HepG2 (cell line): ENCODE data around the gene UPB1. TPM values are rescaled to one million over a fixed set of nuclear protein-coding genes. Genes with fewer than 3 reads are reported as not detected.

ENCODE experiments used
- ARNTL ChIP-seq: sonication (generic); formaldehyde crosslinking; IDR thresholded peaks from 2 replicates; pipeline ENCODE4 v1.4.0; 2020; ENCODE audit warnings: mild to moderate bottlenecking, missing genetic modification reagents
- ELF4 ChIP-seq: sonication (generic); formaldehyde crosslinking; IDR thresholded peaks from 2 replicates; pipeline ENCODE4 v1.5.0; 2020; ENCODE audit warnings: missing genetic modification reagents, mild to moderate bottlenecking, moderate library complexity, borderline replicate concordance
- KLF9 ChIP-seq: IDR thresholded peaks from 2 replicates; pipeline ENCODE4 v1.6.1; 2016; ENCODE audit warnings: low read depth
- RAD21 ChIP-seq: fragments of 450-650 bp; formaldehyde crosslinking; IDR thresholded peaks from 2 replicates; pipeline ENCODE4 v1.5.0; 2020; ENCODE audit warnings: mild to moderate bottlenecking
- SRF ChIP-seq: IDR thresholded peaks from 2 replicates; pipeline ENCODE4 v1.6.1; 2011; ENCODE audit warnings: mild to moderate bottlenecking, low read depth, low read length, moderate library complexity
- TBX2 ChIP-seq: sonication (generic); formaldehyde crosslinking; IDR thresholded peaks from 2 replicates; pipeline ENCODE4 v1.5.0; 2020; ENCODE audit warnings: missing genetic modification reagents, mild to moderate bottlenecking, borderline replicate concordance
- TP53 ChIP-seq: sonication (generic); formaldehyde crosslinking; conservative IDR thresholded peaks from 2 replicates; pipeline ENCODE4 v1.4.0; 2020; ENCODE audit warnings: missing genetic modification reagents
- ZFP1 ChIP-seq: IDR thresholded peaks from 2 replicates; pipeline ENCODE4 v1.6.1; 2016
- ZFP36 ChIP-seq: fragments of 150-350 bp; IDR thresholded peaks from 2 replicates; pipeline ENCODE4 v1.6.1; 2018; ENCODE audit warnings: borderline replicate concordance, low read length, low read depth; ENCODE audit not compliant: partially characterized antibody
- ZNF224 ChIP-seq: sonication (generic); formaldehyde crosslinking; IDR thresholded peaks from 2 replicates; pipeline ENCODE4 v1.5.0; 2020; ENCODE audit warnings: mild to moderate bottlenecking, missing genetic modification reagents
- ZNF33B ChIP-seq: sonication (generic); formaldehyde crosslinking; IDR thresholded peaks from 2 replicates; pipeline ENCODE4 v1.5.1; 2020; ENCODE audit warnings: mild to moderate bottlenecking, missing genetic modification reagents
- ZNF7 ChIP-seq: IDR thresholded peaks from 2 replicates; pipeline ENCODE4 v1.6.1; 2016; ENCODE audit warnings: missing biosample characterization, missing genetic modification reagents
- polyA plus RNA-seq, 8 experiments: library from polyadenylated mRNA; depleted of rRNA in 3 of 8; stranded (reverse) in 7 of 8; unstranded in 1 of 8; fragments of >200 nt; fragmentation: Illumina TruSeq in 4 of 8; extraction: Trizol in 4 of 8; gene quantifications; 2 replicates each; pipeline versions ENCODE4 v1.2.1 to v1.2.3, GENCODE V29; 2011 to 2016; ENCODE audit warnings: low read depth in 4 of 8, missing spikeins in 1 of 8, mixed read lengths in 1 of 8; ENCODE audit not compliant: insufficient read depth in 1 of 8
- total RNA-seq, 5 experiments: library from RNA; depleted of rRNA; stranded (reverse); fragments of >200 nt; fragmentation: Illumina TruSeq; extraction: Trizol; gene quantifications; 2 replicates each; pipeline ENCODE4 v1.2.3, GENCODE V29; 2016; ENCODE audit warnings: low read depth in 1 of 5
- TF ChIP-seq, protein P1 (sequence below): sonication (generic); formaldehyde crosslinking; conservative IDR thresholded peaks from 2 replicates; pipeline ENCODE4 v1.5.0; 2020; ENCODE audit warnings: missing genetic modification reagents
- TF ChIP-seq, protein P2 (sequence below): IDR thresholded peaks from 2 replicates; pipeline ENCODE4 v1.6.1; 2016
- TF ChIP-seq, protein P3 (sequence below): sonication (generic); formaldehyde crosslinking; IDR thresholded peaks from 2 replicates; pipeline ENCODE4 v1.4.0; 2020; ENCODE audit warnings: missing genetic modification reagents
- TF ChIP-seq, protein P4 (sequence below): sonication (generic); formaldehyde crosslinking; conservative IDR thresholded peaks from 2 replicates; pipeline ENCODE4 v1.4.0; 2020; ENCODE audit warnings: missing genetic modification reagents
- TF ChIP-seq, protein P5 (sequence below): sonication (generic); formaldehyde crosslinking; IDR thresholded peaks from 2 replicates; pipeline ENCODE4 v1.4.0; 2020; ENCODE audit warnings: missing genetic modification reagents
- TF ChIP-seq, protein P6 (sequence below): fragments of 450-650 bp; IDR thresholded peaks from 2 replicates; pipeline ENCODE4 v1.6.1; 2016
- TF ChIP-seq, protein P7 (sequence below): IDR thresholded peaks from 2 replicates; pipeline ENCODE4 v1.6.1; 2016; ENCODE audit warnings: low read depth, borderline replicate concordance
- TF ChIP-seq, protein P8 (sequence below): sonication (generic); formaldehyde crosslinking; IDR thresholded peaks from 2 replicates; pipeline ENCODE4 v1.9.0; 2021; ENCODE audit warnings: missing genetic modification reagents, mild to moderate bottlenecking, borderline replicate concordance

UPB1 gene
- total and polyA plus RNA-seq, 2 of the 13 experiments (the other 11 are each of a cell fraction or from before 2014, with no cell fraction given) = 0.38 to 1.2 TPM

DNA sequence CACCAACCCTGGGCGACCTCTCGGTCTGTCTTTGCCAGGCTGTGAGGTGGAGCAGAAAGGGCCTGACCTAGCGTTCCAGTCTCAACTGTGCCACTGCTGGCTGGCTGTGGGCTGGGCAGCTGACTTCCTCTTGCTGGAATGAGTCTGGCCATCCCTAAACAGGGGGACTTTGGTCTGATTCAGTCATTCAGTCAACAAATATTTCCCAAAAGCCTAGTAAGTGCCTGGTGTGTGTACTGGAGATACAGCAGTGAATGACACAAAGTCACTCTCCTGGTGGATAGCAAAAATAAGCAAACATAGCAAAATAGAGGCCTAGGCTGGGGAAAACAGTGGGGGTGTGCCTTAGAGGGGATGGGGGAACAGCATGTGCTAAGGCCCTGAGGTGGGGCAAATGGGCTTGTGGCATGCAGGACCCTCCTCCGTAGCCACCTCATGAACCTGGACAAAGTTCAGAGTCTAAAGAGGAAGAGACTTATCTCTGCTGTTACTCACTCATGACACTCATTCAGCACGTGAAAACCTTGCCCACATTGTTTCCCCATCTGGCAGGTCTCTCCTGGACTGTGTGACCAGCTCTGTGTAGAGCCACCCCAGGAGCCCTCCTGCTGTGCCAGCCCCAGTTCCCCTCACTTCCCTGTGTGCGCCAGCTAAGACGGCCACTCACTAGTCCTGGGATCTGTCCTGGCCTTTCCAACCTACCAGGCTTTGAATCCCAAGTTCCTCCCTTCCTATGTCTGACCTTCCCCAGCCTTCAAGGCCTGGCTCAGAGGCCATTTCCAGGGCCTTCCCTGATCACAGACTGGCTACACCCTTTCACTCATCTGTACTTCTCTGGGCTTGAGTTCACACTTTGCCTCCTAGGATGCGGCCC, 55.1 kb downstream of the UPB1 start (continued):
- TF ChIP-seq ARNTL (CRISPR knock-in tag) (peak; percentile 83), ZFP1 (CRISPR knock-in tag) (peak; percentile 96), ZNF7 (CRISPR knock-in tag) (no peak), SRF (peak; percentile 30; the same call in 1 of the 2 replicates), ZNF33B (peak; percentile 73; the same call in 1 of the 2 replicates), ELF4 (CRISPR knock-in tag) (peak; percentile 60; the same call in 1 of the 2 replicates), RAD21 (CRISPR knock-in tag) (no peak), TBX2 (peak; percentile 88), ZFP36 (no peak), TP53 (no peak), KLF9 (CRISPR knock-in tag) (no peak), ZNF224 (CRISPR knock-in tag) (no peak; the same call in 1 of the 2 replicates)
- TF ChIP-seq, protein P1, sequence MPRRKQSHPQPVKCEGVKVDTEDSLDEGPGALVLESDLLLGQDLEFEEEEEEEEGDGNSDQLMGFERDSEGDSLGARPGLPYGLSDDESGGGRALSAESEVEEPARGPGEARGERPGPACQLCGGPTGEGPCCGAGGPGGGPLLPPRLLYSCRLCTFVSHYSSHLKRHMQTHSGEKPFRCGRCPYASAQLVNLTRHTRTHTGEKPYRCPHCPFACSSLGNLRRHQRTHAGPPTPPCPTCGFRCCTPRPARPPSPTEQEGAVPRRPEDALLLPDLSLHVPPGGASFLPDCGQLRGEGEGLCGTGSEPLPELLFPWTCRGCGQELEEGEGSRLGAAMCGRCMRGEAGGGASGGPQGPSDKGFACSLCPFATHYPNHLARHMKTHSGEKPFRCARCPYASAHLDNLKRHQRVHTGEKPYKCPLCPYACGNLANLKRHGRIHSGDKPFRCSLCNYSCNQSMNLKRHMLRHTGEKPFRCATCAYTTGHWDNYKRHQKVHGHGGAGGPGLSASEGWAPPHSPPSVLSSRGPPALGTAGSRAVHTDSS (CRISPR knock-in tag) = 0 out of 2 replicates have a peak, but pooled peaks have one; percentile 78
- TF ChIP-seq, protein P2, sequence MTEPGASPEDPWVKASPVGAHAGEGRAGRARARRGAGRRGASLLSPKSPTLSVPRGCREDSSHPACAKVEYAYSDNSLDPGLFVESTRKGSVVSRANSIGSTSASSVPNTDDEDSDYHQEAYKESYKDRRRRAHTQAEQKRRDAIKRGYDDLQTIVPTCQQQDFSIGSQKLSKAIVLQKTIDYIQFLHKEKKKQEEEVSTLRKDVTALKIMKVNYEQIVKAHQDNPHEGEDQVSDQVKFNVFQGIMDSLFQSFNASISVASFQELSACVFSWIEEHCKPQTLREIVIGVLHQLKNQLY (CRISPR knock-in tag) = peak; percentile 99
- TF ChIP-seq, protein P3, sequence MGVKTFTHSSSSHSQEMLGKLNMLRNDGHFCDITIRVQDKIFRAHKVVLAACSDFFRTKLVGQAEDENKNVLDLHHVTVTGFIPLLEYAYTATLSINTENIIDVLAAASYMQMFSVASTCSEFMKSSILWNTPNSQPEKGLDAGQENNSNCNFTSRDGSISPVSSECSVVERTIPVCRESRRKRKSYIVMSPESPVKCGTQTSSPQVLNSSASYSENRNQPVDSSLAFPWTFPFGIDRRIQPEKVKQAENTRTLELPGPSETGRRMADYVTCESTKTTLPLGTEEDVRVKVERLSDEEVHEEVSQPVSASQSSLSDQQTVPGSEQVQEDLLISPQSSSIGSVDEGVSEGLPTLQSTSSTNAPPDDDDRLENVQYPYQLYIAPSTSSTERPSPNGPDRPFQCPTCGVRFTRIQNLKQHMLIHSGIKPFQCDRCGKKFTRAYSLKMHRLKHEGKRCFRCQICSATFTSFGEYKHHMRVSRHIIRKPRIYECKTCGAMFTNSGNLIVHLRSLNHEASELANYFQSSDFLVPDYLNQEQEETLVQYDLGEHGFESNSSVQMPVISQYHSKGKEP (CRISPR knock-in tag) = no peak
- TF ChIP-seq, protein P4, sequence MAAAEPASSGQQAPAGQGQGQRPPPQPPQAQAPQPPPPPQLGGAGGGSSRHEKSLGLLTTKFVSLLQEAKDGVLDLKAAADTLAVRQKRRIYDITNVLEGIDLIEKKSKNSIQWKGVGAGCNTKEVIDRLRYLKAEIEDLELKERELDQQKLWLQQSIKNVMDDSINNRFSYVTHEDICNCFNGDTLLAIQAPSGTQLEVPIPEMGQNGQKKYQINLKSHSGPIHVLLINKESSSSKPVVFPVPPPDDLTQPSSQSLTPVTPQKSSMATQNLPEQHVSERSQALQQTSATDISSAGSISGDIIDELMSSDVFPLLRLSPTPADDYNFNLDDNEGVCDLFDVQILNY = no peak
- TF ChIP-seq, protein P5, sequence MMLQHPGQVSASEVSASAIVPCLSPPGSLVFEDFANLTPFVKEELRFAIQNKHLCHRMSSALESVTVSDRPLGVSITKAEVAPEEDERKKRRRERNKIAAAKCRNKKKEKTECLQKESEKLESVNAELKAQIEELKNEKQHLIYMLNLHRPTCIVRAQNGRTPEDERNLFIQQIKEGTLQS (CRISPR knock-in tag) = peak; percentile 84
- TF ChIP-seq, protein P6, sequence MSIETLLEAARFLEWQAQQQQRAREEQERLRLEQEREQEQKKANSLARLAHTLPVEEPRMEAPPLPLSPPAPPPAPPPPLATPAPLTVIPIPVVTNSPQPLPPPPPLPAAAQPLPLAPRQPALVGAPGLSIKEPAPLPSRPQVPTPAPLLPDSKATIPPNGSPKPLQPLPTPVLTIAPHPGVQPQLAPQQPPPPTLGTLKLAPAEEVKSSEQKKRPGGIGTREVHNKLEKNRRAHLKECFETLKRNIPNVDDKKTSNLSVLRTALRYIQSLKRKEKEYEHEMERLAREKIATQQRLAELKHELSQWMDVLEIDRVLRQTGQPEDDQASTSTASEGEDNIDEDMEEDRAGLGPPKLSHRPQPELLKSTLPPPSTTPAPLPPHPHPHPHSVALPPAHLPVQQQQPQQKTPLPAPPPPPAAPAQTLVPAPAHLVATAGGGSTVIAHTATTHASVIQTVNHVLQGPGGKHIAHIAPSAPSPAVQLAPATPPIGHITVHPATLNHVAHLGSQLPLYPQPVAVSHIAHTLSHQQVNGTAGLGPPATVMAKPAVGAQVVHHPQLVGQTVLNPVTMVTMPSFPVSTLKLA = peak; percentile 85
- TF ChIP-seq, protein P7, sequence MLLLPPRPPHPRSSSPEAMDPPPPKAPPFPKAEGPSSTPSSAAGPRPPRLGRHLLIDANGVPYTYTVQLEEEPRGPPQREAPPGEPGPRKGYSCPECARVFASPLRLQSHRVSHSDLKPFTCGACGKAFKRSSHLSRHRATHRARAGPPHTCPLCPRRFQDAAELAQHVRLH (CRISPR knock-in tag) = peak; percentile 86
- TF ChIP-seq, protein P8, sequence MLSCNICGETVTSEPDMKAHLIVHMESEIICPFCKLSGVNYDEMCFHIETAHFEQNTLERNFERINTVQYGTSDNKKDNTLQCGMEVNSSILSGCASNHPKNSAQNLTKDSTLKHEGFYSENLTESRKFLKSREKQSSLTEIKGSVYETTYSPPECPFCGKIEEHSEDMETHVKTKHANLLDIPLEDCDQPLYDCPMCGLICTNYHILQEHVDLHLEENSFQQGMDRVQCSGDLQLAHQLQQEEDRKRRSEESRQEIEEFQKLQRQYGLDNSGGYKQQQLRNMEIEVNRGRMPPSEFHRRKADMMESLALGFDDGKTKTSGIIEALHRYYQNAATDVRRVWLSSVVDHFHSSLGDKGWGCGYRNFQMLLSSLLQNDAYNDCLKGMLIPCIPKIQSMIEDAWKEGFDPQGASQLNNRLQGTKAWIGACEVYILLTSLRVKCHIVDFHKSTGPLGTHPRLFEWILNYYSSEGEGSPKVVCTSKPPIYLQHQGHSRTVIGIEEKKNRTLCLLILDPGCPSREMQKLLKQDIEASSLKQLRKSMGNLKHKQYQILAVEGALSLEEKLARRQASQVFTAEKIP (CRISPR knock-in tag) = no peak
